ENCODE results near the gene WNT7B.

Gene WNT7B

GRCh38 chr22:45877036-45877380 is 100.0 kb downstream of the WNT7B start:
- TF ChIP-seq CTCF (IDR thresholded peaks at IDR 0.05; ENCODE audit: control extremely low read depth, extremely low read depth, low read depth, missing control alignments), result no peak
- ChIA-PET CTCF (interaction anchor here (8.5 kb wide), 1 partner anchor 13 kb away, joined by 47 read pairs; no protein-coding TSS in a partner anchor), POLR2A (no interaction called here)
- DNase-seq (ENCODE audit: extremely low spot score), result no peak

DNA sequence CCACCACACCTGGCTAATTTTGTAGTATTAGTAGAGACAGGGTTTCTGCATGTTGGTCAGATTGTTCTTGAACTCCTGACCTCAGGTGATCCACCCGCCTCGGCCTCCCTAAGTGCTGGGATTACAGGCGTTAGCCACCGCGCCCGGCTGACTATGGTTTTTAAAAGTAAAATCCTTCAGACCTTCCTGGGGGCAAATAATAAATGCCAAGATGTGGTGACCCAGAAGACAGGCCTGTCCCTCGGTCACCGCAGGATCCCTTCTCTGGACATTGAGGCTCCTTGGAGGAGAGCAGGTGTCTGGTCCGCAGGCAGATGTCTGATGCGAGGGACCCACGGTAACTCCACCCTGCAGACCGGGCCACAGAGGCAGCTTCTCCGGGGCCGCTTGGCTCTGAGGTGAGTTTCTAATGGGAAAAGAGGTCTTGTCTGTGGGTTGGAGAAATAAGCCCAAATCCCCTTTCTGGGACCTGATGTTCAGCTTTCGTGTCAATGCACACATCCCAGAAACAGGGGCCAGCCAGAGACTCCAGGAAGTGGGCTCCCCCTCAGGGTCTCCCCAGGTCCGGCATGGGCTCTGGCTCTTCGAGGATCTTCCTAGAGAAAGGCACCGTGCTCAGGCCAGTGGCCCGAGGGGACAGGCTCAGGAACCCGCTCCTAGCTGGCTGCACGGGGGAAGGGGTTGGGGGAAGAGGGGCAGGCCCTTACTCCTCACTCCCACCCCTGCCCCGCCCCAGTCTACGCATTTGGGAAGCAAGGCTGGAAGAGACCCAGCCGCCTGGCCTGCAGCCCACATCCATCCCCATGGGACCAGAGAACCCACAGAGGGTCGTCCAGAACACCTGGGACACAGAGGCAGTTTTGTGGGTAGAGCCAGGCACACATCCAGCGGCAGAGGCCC is 100.6 kb downstream of the WNT7B start:
- ChIA-PET CTCF (interaction anchor here (8.5 kb wide), 1 partner anchor 13 kb away, joined by 47 read pairs; no protein-coding TSS in a partner anchor), POLR2A (interaction anchor here (0.6 kb wide), 1 partner anchor 13 kb away, joined by 7 read pairs; no protein-coding TSS in a partner anchor)
- TF ChIP-seq CTCF (IDR thresholded peaks at IDR 0.05; ENCODE audit: control extremely low read depth, extremely low read depth, low read depth, missing control alignments), result no peak
- DNase-seq (ENCODE audit: extremely low spot score), result no peak

DNA sequence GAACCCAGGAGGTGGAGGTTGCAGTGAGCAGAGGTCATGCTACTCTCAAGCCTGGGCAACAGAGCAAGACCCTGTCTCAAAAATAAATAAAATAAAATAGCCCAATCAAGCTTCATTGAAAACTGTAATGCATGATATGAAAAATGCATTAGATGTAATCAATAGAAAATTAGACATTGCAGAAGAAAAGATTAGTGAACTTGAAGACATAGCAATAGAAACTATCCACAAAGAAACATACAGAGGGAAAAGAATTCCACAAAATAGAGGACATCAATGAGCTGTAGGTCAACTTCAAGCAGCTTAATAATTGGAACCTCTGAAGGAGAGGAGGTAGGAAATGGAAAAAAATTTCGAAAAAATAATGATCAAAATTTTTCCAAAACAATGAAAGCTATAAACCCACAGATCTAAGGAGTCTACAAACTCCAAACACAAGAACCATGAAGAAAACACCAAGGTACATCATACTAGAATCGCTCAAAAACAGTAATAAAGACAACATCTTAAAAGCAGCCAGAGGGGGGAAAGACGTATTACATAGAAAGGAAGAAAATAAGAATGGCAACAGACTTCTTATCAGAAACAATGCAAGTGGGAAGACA is 104.2 kb downstream of the WNT7B start:
- ChIA-PET POLR2A (no interaction called here), CTCF (interaction anchor here (1.2 to 8.5 kb wide), 2 partner anchors 9 to 295 kb away, joined by 3 to 47 read pairs; no protein-coding TSS in a partner anchor)
- DNase-seq (ENCODE audit: extremely low spot score), result no peak
- TF ChIP-seq CTCF (IDR thresholded peaks at IDR 0.05; ENCODE audit: control extremely low read depth, extremely low read depth, low read depth, missing control alignments), result no peak

- DNase-seq (ENCODE audit: extremely low spot score), result no peak
- CTCF ChIA-PET, result no interaction called here
- no peak for TF ChIP-seq CTCF (IDR thresholded peaks at IDR 0.05; ENCODE audit: control extremely low read depth, extremely low read depth, low read depth, missing control alignments)
- POLR2A ChIA-PET, result no interaction called here
Observed at GRCh38 chr22:45871721-45872120, 105.2 kb downstream of the WNT7B start.
